NCI-H2107 (cell line): Measurements from ENCODE around the gene NUDT3.
"Not testable (repeated sequence)": the region's sequence is repeated elsewhere in the genome, so short reads cannot be mapped to it uniquely, and the experiment has no call there.

Experiments used
- DNase-seq: peaks from one replicate; lab custom pipeline; 2025; lab: John Stamatoyannopoulos, UW

NUDT3 gene

GRCh38 chr6:34249469-34250261 lies 142.8 kb downstream of the NUDT3 start:
- no peak for DNase-seq

GRCh38 chr6:34248727-34249468 lies 143.6 kb downstream of the NUDT3 start, which contains the start of gene SMIM29:
Gene SMIM29 (minus strand): TSS chr6:34249006. CDS start chr6:34247791, 1,215 bp downstream.
- peak; percentile 89 for DNase-seq

GRCh38 chr6:34248198-34248726 lies 144.2 kb downstream of the NUDT3 start:
- DNase-seq = no peak

GRCh38 chr6:34247481-34248197 lies 144.8 kb downstream of the NUDT3 start:
- no peak for DNase-seq

GRCh38 chr6:34246563-34247391 lies 145.7 kb downstream of the NUDT3 start:
- no peak for DNase-seq

GRCh38 chr6:34246249-34246562 lies 146.3 kb downstream of the NUDT3 start:
- no peak for DNase-seq

- not testable (repeated sequence) for DNase-seq
Observed at GRCh38 chr6:34245761-34246140, 146.7 kb downstream of the NUDT3 start.

GRCh38 chr6:34245032-34245760 lies 147.3 kb downstream of the NUDT3 start:
- DNase-seq = not testable (repeated sequence)

- no peak for DNase-seq
Observed at GRCh38 chr6:34243901-34244884, 148.3 kb downstream of the NUDT3 start.

- no peak for DNase-seq
Observed at GRCh38 chr6:34243131-34243771, 149.2 kb downstream of the NUDT3 start.

- DNase-seq = no peak
Observed at GRCh38 chr6:34242252-34243130, 150.0 kb downstream of the NUDT3 start.

- no peak for DNase-seq
Observed at GRCh38 chr6:34241351-34242215, 150.9 kb downstream of the NUDT3 start.

GRCh38 chr6:34240329-34241248 lies 151.9 kb downstream of the NUDT3 start:
- no peak for DNase-seq

- DNase-seq = no peak
Observed at GRCh38 chr6:34239893-34240292, 152.6 kb downstream of the NUDT3 start.

GRCh38 chr6:34239500-34239825 lies 153.0 kb downstream of the NUDT3 start:
- no peak for DNase-seq
